Measurements from ENCODE around the gene MYH14. TPM values are rescaled to one million over a fixed set of nuclear protein-coding genes. Genes with fewer than 3 reads are reported as not detected.

Gene MYH14
- total and polyA plus RNA-seq, 2 of the 13 experiments (the other 11 are each of a cell fraction or from before 2014, with no cell fraction given): 5.5 to 5.8 TPM

DNA sequence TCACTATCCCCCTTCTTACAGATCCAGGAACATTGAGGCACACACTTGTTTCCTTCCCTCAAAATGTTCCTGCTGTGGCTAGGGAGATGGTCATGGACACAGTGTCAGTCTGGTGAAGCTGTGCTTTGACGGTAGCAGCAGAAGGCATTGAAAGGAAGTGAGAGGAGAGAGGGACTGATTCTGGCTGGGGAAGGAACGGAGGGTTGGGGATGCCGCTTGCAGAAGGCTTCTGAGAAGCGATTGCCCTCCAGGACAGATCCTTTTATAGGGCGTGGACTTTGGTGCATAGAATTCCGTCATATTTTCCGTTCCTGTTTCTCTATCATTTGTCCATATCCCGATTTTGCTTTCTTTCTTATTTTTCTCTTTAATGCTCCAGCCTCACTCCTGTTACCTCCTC lies 14.1 kb upstream of the MYH14 start (continued):
- TF ChIP-seq NFYB (CRISPR knock-in tag; IDR thresholded peaks at IDR 0.05) (no peak), HES4 (CRISPR knock-in tag; IDR thresholded peaks at IDR 0.05; ENCODE audit: borderline replicate concordance) (no peak)

DNA sequence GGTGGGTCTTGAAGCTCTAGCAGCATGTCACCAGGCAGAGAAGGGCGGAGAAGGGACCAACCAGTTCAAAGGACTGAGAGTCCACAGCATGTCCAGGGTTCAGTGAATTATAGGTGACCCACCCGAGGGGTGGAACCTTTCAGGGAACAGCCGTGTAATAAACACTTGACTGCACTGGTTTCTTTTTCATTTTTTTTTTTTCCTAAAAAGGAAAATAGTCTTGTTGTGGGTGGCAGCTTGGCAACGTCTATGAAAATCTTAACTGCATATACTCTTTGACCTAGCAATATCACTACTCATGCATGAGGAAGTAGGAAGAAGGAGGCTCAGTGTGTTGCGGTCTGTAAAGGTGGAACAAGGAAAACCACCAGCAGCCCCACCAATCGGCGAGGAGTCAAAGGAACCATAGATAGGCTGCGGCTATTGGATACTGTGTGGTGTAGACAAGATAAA lies 13.0 kb upstream of the MYH14 start:
- CTCF ChIA-PET (ENCODE audit: low intra/inter-chr PET ratio, low total read pairs): no interaction called here
- H3K9me3 ChIP-seq (ENCODE audit: low read length): no peaks in the 10 kb centered on the region
- POLR2A ChIA-PET: no interaction called here
- no peak overlapping the region for H3K27ac ChIP-seq (ENCODE audit: extremely low read length, insufficient read depth, low read length)
- H3K9ac ChIP-seq (ENCODE audit: insufficient read depth, low read depth, low read length): no peak overlapping the region
- FAIRE-seq (no peak), DNase-seq (ENCODE audit: low spot score) (no peak), ATAC-seq (no peak)
- H3K36me3 ChIP-seq (replicated peaks in 1 of 2; ENCODE audit: control insufficient read depth in 1 of 2, insufficient read depth in 2 of 2, low read length in 2 of 2): no peaks in the 10 kb centered on the region
- WGBS (ENCODE audit: low lambda C conversion rate): 33% methylated on average over 8 of the region's 8 CpGs
- TF ChIP-seq TCF12 (IDR thresholded peaks at IDR 0.05) (no peak), TCF12 (CRISPR knock-in tag; IDR thresholded peaks at IDR 0.05) (no peak), GABPB1 (CRISPR knock-in tag; IDR thresholded peaks at IDR 0.05) (no peak), EED (CRISPR knock-in tag; IDR thresholded peaks at IDR 0.05) (no peak), BCL6 (CRISPR knock-in tag; IDR thresholded peaks at IDR 0.05) (no peak), NCOA1 (CRISPR knock-in tag; IDR thresholded peaks at IDR 0.05) (no peak), ZNF281 (CRISPR knock-in tag; IDR thresholded peaks at IDR 0.05; ENCODE audit: borderline replicate concordance) (no peak)
- TF ChIP-seq, protein P1, sequence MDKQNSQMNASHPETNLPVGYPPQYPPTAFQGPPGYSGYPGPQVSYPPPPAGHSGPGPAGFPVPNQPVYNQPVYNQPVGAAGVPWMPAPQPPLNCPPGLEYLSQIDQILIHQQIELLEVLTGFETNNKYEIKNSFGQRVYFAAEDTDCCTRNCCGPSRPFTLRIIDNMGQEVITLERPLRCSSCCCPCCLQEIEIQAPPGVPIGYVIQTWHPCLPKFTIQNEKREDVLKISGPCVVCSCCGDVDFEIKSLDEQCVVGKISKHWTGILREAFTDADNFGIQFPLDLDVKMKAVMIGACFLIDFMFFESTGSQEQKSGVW (CRISPR knock-in tag; IDR thresholded peaks at IDR 0.05; ENCODE audit: borderline replicate concordance): no peak
- in situ Hi-C loops (cut with HindIII; ENCODE audit: extremely low pct_ligation_motif_present, low pct_unique_long_range_greater_than_20kb) (no loop called here), intact Hi-C loops (cut with micrococcal nuclease; ENCODE audit: unreplicated experiment) (no loop called here)
- H3K4me3 ChIP-seq (replicated peaks in 1 of 3; ENCODE audit: insufficient read depth in 1 of 3, low read depth in 2 of 3, low read length in 3 of 3): no peak overlapping the region
- H4K20me1 ChIP-seq (ENCODE audit: insufficient read depth, low read length): no peaks in the 10 kb centered on the region
- no peak overlapping the region for H2AFZ ChIP-seq (ENCODE audit: low read length)
- peaks cover 0 to 13% of the 10 kb centered on the region in 2 experiments; a peak in 2 of 5 replicates for H3K27me3 ChIP-seq (ENCODE audit: control insufficient read depth in 1 of 2, insufficient read depth in 2 of 2, low read length in 2 of 2)
- BruUV-seq (replicated peaks): no TSS peak
- H3K4me1 ChIP-seq (ENCODE audit: insufficient read depth, low read length): no peaks in the 10 kb centered on the region; the same call in 1 of the 2 replicates
- no peaks in the 10 kb centered on the region for H3K79me2 ChIP-seq (ENCODE audit: insufficient read depth, low read length)
- H3K4me2 ChIP-seq (ENCODE audit: low read depth, low read length): no peak overlapping the region
